GM19240 (cell line): ENCODE measurements around the gene CREB1.

Experiments used
- DNase-seq: peaks from one replicate; pipeline ENCODE4 v3.0.0; 2011; ENCODE audit warnings: low spot score; ENCODE audit not compliant: insufficient read length

Gene CREB1

DNA sequence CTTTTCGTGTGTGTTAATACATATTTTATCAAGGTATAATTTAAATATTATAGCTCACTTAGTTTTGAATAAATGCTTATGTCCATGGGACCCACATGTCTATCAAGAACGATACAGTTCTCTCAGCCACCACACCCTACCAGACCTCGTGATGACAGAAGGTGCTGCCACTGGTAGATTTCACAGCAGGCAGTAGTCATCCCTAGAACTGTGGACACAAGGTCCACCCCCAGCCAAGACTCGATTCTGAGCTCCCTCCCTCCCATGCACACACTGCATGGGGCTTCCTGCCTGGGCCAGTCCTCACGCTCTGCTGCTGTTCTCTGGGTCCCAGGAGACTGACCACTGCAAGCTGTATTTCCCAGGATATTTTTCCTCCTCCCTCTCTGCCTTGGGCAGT is 26.5 kb upstream of the CREB1 start:
- peak; percentile 22 for DNase-seq

- no peak for DNase-seq
Measured at GRCh38 chr2:207504513-207505170, 25.1 kb upstream of the CREB1 start.

- DNase-seq = no peak
Measured at GRCh38 chr2:207505171-207505570, 24.6 kb upstream of the CREB1 start.

DNA sequence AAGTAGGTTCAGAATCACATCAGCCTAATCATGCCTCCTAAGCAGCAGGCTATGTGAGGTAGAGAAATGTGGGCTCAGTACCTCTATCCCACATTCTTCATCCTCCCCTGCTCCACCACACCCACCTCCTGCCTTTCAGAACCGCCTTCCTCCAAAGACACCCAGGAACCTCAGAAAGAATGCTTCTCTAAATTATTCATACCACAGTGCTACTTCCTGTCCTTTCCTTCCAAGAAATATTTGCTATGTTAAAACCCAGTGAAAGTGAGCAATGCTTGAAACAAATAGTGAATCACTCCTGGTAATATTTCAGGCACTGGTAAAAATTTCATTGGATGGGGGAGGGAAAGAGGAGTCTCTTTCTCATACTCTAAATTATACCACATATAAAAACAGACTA is 24.0 kb upstream of the CREB1 start:
- no peak for DNase-seq

- no peak for DNase-seq
Measured at GRCh38 chr2:207506426-207506825, 23.3 kb upstream of the CREB1 start.

DNA sequence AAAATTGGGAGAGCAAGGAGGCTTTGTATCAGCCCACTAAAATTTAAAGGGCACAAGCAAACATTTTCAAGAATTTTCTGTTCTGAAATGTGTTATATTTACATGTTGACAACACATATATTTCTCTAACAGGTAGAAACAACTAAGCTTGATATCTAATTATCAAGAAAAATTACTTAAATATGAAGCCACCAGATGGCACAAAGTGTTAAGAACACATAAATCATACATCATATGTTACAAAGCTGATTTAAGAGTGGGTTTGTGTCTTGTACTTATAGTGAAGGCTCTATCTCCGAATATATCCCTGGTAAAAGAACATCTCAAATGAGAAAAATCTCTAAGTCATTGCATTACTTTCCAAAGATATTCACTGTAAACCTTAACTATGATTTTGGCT is 19.6 kb upstream of the CREB1 start:
- no peak for DNase-seq

GRCh38 chr2:207511851-207512250 is 17.9 kb upstream of the CREB1 start:
- no peak for DNase-seq

- DNase-seq = no peak
Measured at GRCh38 chr2:207512356-207512755, 17.4 kb upstream of the CREB1 start.

- no peak for DNase-seq
Measured at GRCh38 chr2:207513551-207514257, 16.1 kb upstream of the CREB1 start.

GRCh38 chr2:207514451-207514850 is 15.3 kb upstream of the CREB1 start:
- DNase-seq = no peak

- DNase-seq = no peak
Measured at GRCh38 chr2:207515671-207516070, 14.1 kb upstream of the CREB1 start.

- no peak for DNase-seq
Measured at GRCh38 chr2:207516206-207516605, 13.6 kb upstream of the CREB1 start.

- no peak for DNase-seq
Measured at GRCh38 chr2:207523005-207523404, 6.8 kb upstream of the CREB1 start.

GRCh38 chr2:207525296-207525695 is 4.5 kb upstream of the CREB1 start:
- DNase-seq = no peak

- DNase-seq = no peak
Measured at GRCh38 chr2:207528980-207529329, 807 bp upstream of the CREB1 start.

DNA sequence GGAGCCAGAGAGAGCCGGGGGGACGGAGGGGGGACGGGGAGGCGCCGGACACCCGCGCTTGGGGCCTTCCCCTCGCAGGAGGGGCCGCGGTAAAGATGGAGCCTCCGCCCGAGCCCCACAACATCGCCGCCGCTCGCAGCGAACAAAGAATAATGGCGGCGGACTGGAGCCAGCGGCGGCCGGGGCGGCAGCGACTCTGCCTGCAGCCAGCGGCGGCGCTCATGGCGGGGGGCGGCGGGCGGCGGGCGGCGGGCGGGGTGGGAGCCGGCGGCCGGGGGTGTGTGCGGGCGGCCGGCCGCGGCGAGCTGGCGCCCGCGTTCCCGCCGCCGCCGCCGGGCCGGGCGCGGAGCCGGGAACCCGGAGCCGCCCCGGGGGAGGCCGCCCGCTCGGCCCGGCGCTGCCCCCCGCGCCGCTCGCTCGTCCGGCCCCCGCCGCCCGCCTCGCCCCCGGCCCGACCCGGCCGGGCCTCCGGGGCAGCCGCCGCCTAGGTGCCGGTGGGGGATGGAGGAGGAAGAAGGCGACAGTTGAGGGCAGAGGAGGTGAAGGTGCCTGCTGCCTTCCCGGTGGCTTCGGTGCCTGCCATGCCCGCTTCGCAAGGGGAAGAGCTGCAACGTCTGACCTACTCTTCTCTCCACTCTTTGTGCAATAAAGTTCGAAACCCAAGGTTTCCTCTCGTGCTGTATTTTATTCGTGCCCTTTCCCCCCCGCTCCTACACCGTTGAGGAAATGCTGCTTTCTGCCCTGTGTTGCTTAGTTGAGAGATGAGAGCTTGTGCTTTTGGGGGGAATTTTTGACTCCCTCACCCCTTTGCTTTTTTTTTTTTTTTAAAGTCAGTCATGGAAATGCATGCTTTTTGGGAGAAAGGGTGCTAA is 634 bp downstream of the CREB1 start:
- peak; percentile 23 for DNase-seq

DNA sequence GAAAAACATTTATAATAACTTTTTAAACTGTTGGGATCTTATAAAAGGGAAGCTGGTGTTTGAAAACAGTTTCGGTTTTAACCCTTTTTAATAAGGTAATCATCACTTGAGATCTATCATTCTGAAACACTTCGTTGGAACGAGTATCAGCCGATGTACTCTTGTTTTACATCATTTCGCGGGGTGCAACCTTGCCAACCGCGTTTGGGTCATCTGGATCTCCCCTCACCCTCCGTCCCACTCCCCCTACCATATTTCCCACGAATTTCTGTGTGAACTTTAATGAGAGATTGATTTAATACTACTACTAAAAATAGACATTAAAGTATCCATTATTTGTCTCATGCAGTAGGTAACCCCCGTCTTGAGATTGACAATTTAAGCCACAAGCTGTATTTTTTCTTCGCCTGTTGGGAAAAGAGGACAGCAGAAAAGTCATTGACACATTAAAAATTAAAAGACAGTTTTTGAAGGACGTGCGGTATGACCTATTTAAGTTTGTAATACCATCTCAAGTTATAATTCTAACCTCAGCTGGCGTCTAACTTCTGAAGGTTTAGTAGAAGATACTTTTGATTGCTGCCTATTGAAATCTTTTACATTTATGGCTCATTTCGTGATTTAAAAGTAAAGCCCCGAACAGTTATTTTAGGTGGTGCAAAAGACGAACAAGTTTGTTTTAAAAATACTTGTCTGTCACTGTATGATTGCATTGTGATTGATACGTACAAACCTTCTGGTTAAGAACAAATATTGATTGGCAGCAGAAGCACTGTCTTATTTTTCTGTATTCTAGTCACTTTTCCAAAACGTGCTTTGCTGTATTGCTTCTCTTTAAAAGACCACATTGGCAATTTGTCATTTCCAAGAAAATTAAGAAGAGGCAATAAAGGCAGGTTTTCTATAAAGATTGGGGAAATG is 1.5 kb downstream of the CREB1 start:
- DNase-seq = no peak

DNA sequence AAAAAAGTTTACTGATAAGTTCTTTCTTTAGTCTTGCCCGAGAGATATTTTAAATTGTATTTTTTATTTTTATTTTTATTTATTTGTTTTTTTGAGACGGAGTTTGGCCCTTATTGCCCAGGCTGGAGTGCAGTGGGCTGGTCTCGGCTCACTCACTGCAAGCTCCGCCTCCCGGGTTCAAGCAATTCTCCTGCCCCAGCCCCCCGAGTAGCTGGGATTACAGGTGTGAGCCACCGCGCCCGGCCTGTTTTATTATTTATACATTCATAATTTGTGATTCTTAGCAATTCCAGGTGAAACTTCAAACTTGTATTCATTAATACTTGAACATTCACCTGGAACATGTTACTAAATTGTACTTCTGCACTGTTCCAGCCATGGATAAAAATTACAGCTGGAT is 2.9 kb downstream of the CREB1 start:
- DNase-seq = no peak

DNA sequence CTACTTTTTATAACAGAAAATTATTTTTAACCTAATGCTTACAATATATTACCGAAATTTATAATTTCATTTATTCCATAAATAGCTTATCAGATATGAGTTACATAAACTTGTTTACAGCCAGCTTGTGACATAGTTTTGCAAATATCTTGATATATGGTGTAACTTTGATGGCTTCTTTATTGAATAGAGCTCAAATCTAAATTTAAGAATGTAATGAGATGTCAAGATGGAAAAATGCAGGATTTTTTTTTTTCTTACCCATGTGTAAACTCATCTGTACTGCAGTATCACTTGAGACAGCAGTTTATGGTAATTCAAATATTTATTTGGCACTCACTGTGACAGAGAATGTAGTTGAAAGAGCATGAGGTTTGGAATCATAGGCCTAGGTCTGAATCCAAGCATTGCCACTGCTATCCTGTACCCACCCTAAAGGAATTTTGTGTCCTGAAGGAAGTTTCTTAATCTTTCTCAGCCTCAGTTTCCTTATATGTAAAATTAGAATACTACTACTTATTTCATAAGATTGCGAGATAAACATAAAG is 3.8 kb downstream of the CREB1 start:
- no peak for DNase-seq

- DNase-seq = no peak
Measured at GRCh38 chr2:207534417-207534816, 4.7 kb downstream of the CREB1 start.

- no peak for DNase-seq
Measured at GRCh38 chr2:207539470-207539869, 9.7 kb downstream of the CREB1 start.
